Inflammatory macrophage (primary cell): ENCODE results near the gene TACSTD2.
"Not testable (repeated sequence)": the region's sequence is repeated elsewhere in the genome, so short reads cannot be mapped to it uniquely, and the experiment has no call there.

Source experiments
- DNase-seq, 2 donors: peaks; one replicate each; pipeline ENCODE4 v3.0.0-alpha.2; 2020 to 2022

The TACSTD2 gene

GRCh38 chr1:58563715-58564114 lies 13.3 kb downstream of the TACSTD2 start:
- not testable (repeated sequence) for DNase-seq

DNA sequence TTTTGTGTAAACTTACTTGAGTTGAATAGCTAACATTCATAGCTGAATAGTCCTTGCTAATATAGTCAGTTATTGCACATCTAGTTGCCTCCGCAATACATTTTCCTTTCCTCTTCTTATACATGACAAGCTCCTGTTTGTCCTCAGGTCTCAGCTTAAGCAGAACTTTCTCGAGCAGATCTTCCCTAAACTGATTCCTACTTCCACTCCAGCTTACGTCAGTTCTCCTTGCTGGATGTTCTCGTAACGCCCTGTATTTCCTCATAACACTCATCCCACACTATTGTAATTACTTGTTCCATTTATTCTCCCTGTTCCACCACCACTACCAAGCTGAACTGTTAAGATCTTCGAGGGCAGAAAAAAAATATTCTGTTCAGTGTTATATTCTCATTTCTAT lies 15.4 kb downstream of the TACSTD2 start:
- peak; percentile 79 to 83 for DNase-seq

- no peak for DNase-seq
These were observed 21.7 kb downstream of the TACSTD2 start for GRCh38 chr1:58555393-58555792.

- no peak for DNase-seq
These were observed 25.6 kb downstream of the TACSTD2 start for GRCh38 chr1:58551186-58552140.

DNA sequence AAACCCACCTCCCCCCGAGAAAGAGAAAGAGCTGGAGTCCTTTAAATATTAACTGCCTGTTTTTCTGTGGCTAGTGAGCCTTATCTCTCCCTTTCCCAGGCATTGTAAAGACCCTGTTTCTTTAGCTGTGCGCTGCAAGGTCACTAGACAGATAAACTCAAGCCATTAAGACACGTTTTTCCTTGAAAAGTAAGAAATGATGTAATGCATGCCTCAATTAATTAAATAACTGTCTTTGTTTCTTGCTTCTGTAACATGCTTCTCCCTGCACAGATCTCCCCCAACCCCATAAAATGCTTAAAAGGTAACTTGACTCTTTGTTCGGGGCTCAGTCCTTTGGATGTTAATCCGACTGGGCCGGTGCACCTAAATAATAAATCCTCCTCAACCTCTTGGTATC lies 27.8 kb downstream of the TACSTD2 start:
- not testable (repeated sequence) for DNase-seq

DNA sequence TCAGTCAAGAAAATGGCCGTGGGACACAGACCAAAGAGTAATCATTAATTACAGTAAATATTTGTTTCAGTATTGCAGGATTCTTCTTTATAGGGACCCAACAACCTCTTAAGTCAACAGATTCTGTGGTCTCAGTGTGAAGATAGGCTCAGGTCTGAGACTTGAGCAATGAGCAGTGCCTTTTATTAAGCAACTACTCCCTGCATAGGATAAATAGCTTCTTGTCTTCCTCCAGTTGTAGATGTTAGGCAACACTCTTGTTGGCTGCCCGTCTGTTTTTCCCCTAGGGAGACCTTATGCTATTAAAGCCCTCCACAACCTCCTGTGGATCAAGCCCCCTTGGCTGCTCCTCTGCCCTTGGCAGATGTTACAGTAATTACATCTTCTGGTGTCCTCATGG lies 28.7 kb downstream of the TACSTD2 start:
- DNase-seq, result peak; percentile 21 to 25

DNA sequence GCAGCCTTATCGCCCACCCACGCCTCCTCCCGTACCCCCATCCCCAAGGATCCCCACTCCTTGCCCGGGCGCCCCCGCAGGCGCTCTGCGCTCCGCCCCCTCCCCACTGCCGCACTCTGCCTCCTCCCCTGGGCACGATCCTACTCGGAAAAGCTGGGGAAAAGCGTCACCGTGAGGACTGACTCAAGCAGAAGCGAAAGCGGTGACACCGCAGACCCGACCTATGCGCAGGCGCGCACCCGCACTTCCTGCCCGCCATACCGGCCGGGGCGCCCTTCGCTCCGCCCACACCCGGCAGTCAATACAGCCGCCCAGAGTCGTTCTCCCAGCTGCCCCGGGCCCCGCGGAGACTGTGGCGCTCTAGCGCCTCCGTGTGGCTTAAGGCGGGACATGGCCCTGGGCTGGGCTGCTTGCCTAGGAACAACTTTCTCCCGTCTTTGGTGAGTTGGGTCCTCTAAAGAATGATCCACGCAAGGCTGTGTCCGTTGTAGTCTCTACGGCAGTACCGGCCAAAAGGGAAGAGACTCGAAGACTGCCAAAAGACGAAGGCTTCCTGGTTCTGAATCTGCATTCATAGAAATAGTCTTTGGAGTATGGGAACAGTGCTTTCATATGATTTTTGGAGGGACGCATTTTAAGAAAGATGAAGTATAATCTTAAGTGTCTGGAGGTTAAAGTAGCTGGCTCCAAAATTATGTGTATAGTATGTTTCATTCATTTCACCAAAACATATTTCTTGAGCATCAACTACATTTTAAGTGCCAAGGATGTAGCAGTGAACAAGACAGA lies 30.3 kb downstream of the TACSTD2 start, which contains the start of gene OMA1:
Gene OMA1 (minus strand): TSS at position 207 of the 789 bp plus-strand sequence. CDS start 7,432 bp downstream, outside the sequence.
- peak; percentile 98 to 99 for DNase-seq

- peak; percentile 76 to 82 for DNase-seq
These were observed 31.2 kb downstream of the TACSTD2 start for GRCh38 chr1:58545591-58546519.

DNA sequence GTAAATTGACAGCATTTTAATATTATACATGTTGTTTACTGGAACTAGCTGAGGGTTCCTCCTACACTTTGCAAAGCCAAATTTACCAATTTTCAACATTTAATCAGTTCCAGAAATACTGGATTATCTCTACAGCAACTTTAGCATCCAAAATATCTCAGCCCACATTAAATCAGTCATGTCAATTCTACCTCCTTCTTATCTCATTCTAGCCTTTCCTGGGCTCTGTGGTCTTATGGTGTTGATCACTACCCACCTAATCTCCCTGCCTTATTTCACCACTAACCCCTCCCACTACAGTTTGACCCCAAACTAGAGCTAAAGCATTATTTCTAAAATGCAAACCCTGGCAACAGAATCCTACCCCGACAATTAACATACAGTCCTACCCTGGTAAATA lies 33.8 kb downstream of the TACSTD2 start:
- no peak for DNase-seq

GRCh38 chr1:58539553-58539952 lies 37.5 kb downstream of the TACSTD2 start:
- DNase-seq, result no peak

- DNase-seq, result no peak
These were observed 38.2 kb downstream of the TACSTD2 start for GRCh38 chr1:58538821-58539220.

DNA sequence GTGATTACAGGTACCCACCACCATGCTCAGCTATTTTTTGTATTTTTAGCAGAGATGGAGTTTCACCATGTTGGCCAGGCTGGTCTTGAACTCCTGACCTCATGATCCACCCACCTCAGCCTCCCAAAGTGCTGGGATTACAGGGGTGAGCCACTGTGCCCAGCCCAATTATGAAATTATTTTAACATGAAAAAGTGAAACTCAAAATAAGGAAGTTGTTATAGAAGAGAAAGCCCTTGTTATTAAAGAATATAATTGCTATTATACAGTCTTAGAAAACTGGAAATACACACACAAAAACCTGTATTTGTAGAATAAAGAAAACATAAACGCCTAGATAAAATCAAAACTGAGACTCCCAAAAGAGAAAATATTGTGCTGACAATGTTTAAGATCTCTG lies 45.2 kb downstream of the TACSTD2 start:
- DNase-seq, result peak in 1 of 2 donors; percentile 65

DNA sequence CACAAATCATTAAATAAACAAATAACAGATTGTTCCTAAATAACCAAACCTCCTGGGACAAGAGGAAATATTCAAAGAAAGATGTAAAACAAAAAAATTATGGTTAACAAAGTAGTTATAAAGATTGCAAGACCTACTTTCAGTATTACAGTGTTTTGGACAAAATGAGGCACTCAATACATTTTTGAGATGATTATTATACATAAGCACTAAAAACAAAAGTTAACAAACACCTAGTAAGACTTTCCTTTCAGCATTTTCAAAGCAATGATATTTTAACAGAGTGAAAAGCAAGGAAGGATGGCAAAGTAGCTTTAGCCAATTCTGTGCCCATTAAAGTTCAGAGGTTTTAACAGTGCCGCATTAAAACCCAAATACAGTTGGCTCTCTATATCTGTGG lies 47.8 kb downstream of the TACSTD2 start:
- no peak for DNase-seq

DNA sequence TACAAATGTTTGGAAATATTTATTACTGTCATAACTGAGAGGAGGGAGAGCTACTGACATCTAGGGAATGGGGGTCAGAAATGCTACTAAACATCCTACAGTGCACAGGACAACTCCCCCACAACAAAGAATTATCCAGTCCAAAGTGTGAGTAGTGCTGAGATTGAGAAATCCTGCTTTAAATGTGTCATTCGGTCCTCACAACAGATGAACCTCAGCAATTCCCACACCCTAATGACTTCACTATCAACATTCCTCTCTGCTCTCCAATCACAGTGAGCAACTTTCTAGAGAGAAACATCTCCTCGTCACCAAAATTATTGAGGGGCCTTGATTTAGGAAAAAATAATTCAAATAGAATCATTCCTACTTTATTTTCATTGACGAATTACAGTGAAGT lies 48.5 kb downstream of the TACSTD2 start:
- DNase-seq, result peak; percentile 8 to 18
